Measurements from ENCODE around the gene TNNT2.

TNNT2 gene

GRCh38 chr1:201357636-201358348 lies 19.7 kb downstream of the TNNT2 start:
- H3K4me1 ChIP-seq (ENCODE audit: control insufficient read depth, insufficient read depth, low read length), result no peaks in the 10 kb centered on the region
- no peak overlapping the region for H3K27ac ChIP-seq (ENCODE audit: insufficient read depth, low read depth, low read length, poor library complexity, severe bottlenecking)
- H3K9me3 ChIP-seq (ENCODE audit: control insufficient read depth, low read length), result no peaks in the 10 kb centered on the region
- no peak overlapping the region for H3K4me3 ChIP-seq (ENCODE audit: insufficient read depth, low read depth, low read length)
- H3K36me3 ChIP-seq (ENCODE audit: control insufficient read depth, insufficient read depth, low read length), result no peaks in the 10 kb centered on the region
- WGBS, 2 experiments, result 89 to 90% methylated on average over 10 of the region's 10 CpGs
- no peaks in the 10 kb centered on the region for H3K27me3 ChIP-seq (ENCODE audit: control insufficient read depth, insufficient read depth, low read length, poor library complexity, severe bottlenecking)

GRCh38 chr1:201357211-201357610 lies 20.3 kb downstream of the TNNT2 start:
- Histone ChIP-seq H3K27ac (ENCODE audit: insufficient read depth, low read depth, low read length, poor library complexity, severe bottlenecking) (no peak overlapping the region), H3K9me3 (ENCODE audit: control insufficient read depth, low read length) (no peaks in the 10 kb centered on the region), H3K4me3 (ENCODE audit: insufficient read depth, low read depth, low read length) (no peak overlapping the region), H3K27me3 (ENCODE audit: control insufficient read depth, insufficient read depth, low read length, poor library complexity, severe bottlenecking) (no peaks in the 10 kb centered on the region), H3K4me1 (ENCODE audit: control insufficient read depth, insufficient read depth, low read length) (no peaks in the 10 kb centered on the region), H3K36me3 (ENCODE audit: control insufficient read depth, insufficient read depth, low read length) (no peaks in the 10 kb centered on the region)
- 94 to 95% methylated on average over 8 of the region's 8 CpGs for WGBS, 2 experiments

DNA sequence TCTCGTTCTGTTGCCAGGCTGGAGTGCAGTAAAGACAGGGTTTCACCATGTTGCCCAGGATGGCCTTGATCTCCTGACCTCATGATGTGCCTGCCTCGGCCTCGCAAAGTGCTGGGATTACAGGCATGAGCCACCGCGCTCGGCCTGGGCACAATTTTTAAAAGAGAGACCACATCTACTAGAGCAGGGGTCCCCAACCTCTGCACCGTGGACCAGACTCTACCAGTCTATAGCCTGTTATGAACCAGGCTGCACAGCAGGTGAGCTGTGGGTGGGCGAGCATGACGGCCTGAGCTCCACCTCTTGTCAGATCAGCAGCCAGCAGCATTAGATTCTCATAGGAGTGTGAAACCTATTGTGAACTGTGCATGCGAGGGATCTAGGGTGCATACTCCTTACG lies 20.8 kb downstream of the TNNT2 start:
- Histone ChIP-seq H3K36me3 (ENCODE audit: control insufficient read depth, insufficient read depth, low read length) (no peaks in the 10 kb centered on the region), H3K27me3 (ENCODE audit: control insufficient read depth, insufficient read depth, low read length, poor library complexity, severe bottlenecking) (no peaks in the 10 kb centered on the region), H3K9me3 (ENCODE audit: control insufficient read depth, low read length) (no peaks in the 10 kb centered on the region), H3K4me3 (ENCODE audit: insufficient read depth, low read depth, low read length) (no peak overlapping the region), H3K4me1 (ENCODE audit: control insufficient read depth, insufficient read depth, low read length) (no peaks in the 10 kb centered on the region), H3K27ac (ENCODE audit: insufficient read depth, low read depth, low read length, poor library complexity, severe bottlenecking) (no peak overlapping the region)
- 84 to 88% methylated on average over 11 of the region's 11 CpGs for WGBS, 2 experiments

DNA sequence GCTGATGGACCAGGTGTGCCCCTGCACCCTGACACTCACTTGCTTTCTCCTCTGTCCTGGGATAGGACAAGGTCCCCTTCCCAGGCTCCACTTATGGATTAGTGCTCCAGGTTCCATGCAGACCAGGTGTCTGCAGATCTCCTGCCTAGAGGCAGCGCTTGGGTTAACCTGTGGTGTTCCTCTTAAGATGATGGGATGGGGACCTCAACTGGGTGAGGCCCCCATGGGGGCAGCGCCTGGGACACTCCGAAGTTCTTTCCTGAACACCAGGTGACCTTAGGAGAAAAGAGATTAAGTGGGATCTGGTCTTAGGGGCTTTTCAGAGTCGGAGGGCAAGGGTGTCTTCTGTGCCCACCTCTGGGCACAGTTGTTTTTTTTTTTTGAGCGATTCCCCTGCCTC lies 21.2 kb downstream of the TNNT2 start:
- no peaks in the 10 kb centered on the region for H3K4me1 ChIP-seq (ENCODE audit: control insufficient read depth, insufficient read depth, low read length)
- H3K27ac ChIP-seq (ENCODE audit: insufficient read depth, low read depth, low read length, poor library complexity, severe bottlenecking), result no peak overlapping the region
- 93 to 94% methylated on average over 5 of the region's 5 CpGs for WGBS, 2 experiments
- no peaks in the 10 kb centered on the region for H3K9me3 ChIP-seq (ENCODE audit: control insufficient read depth, low read length)
- no peaks in the 10 kb centered on the region for H3K27me3 ChIP-seq (ENCODE audit: control insufficient read depth, insufficient read depth, low read length, poor library complexity, severe bottlenecking)
- no peak overlapping the region for H3K4me3 ChIP-seq (ENCODE audit: insufficient read depth, low read depth, low read length)
- no peaks in the 10 kb centered on the region for H3K36me3 ChIP-seq (ENCODE audit: control insufficient read depth, insufficient read depth, low read length)

DNA sequence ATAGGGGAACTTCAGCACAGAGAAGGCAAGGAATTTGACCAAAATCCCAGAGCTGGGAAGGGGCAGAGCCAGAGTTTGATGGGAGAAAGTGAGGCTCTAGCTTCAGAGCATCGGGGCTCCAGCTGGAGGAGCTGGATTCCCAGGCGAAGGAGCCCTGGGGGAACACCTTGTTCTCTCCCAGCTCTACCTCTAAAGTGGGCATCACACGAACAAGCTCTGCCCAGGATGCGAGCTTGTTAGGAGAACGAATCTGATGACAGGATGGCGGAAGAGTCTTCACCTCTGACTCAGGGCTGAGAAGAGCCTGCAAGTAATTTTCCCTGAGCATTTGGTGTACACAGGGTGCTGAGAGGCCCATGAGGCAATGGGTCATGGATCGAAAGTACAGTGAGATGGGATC lies 22.0 kb downstream of the TNNT2 start:
- no peaks in the 10 kb centered on the region for H3K4me1 ChIP-seq (ENCODE audit: control insufficient read depth, insufficient read depth, low read length)
- no peaks in the 10 kb centered on the region for H3K9me3 ChIP-seq (ENCODE audit: control insufficient read depth, low read length)
- no peak overlapping the region for H3K27ac ChIP-seq (ENCODE audit: insufficient read depth, low read depth, low read length, poor library complexity, severe bottlenecking)
- 95 to 96% methylated on average over 7 of the region's 7 CpGs for WGBS, 2 experiments
- H3K27me3 ChIP-seq (ENCODE audit: control insufficient read depth, insufficient read depth, low read length, poor library complexity, severe bottlenecking), result no peaks in the 10 kb centered on the region
- H3K36me3 ChIP-seq (ENCODE audit: control insufficient read depth, insufficient read depth, low read length), result no peaks in the 10 kb centered on the region
- H3K4me3 ChIP-seq (ENCODE audit: insufficient read depth, low read depth, low read length), result no peak overlapping the region

DNA sequence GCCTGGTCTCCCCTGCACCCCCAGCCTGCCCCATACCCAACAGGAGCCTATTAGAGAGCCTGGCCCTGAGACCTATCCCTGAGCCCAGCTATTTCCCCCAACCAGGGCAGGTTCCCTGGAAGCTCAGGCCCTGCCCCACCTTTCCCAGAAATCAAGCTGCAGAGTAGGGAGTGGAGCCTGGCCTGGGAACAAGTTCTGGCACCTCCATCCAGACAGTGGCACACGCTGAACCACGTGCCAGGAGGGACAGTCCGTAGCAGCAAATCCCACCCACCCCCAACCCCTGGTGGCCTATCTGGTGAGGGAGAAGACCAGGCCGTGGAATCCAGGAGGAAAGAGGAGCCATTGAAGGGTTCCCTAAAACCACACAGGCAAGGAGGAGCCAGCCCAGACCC lies 22.6 kb downstream of the TNNT2 start:
- 82 to 89% methylated on average over 4 of the region's 4 CpGs for WGBS, 2 experiments
- no peaks in the 10 kb centered on the region for H3K4me1 ChIP-seq (ENCODE audit: control insufficient read depth, insufficient read depth, low read length)
- no peak overlapping the region for H3K4me3 ChIP-seq (ENCODE audit: insufficient read depth, low read depth, low read length)
- no peaks in the 10 kb centered on the region for H3K27me3 ChIP-seq (ENCODE audit: control insufficient read depth, insufficient read depth, low read length, poor library complexity, severe bottlenecking)
- no peaks in the 10 kb centered on the region for H3K36me3 ChIP-seq (ENCODE audit: control insufficient read depth, insufficient read depth, low read length)
- no peaks in the 10 kb centered on the region for H3K9me3 ChIP-seq (ENCODE audit: control insufficient read depth, low read length)
- H3K27ac ChIP-seq (ENCODE audit: insufficient read depth, low read depth, low read length, poor library complexity, severe bottlenecking), result no peak overlapping the region

DNA sequence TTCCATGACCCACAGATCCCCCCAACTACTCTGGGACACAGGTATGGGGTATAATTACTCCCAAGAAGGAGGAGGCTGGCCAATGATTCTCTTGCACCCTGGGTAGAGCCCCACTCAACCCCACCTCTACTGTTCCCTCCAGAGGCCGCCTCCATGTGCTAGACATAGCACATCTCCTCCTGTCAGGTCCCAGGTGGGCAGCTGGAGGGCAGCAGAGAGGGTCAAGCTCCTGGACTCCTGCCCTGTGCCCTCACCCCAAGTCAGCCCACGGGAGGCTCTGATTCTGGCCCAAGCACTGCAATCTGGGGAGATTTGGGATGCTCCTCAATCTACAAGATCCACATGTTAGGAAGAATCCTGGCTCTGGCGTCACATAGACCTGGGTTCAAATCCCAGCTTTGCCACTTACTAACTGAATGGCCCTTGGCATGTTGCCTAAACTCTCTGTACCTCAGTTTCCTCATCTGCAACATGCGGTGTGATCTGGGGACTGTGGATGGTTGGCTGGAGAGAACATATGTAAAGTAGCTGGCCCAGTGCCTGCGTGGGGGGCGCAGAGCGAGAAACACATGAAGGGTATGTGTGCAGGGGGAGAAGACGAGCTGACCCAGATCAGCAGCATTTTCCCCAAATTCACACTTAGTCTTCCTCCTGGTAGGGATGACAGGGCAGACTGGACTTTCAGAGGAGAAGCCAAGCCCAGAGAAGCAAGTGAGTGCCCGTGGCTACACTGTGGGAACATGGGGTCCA lies 23.2 kb downstream of the TNNT2 start:
- 92 to 94% methylated on average over 9 of the region's 9 CpGs for WGBS, 2 experiments

DNA sequence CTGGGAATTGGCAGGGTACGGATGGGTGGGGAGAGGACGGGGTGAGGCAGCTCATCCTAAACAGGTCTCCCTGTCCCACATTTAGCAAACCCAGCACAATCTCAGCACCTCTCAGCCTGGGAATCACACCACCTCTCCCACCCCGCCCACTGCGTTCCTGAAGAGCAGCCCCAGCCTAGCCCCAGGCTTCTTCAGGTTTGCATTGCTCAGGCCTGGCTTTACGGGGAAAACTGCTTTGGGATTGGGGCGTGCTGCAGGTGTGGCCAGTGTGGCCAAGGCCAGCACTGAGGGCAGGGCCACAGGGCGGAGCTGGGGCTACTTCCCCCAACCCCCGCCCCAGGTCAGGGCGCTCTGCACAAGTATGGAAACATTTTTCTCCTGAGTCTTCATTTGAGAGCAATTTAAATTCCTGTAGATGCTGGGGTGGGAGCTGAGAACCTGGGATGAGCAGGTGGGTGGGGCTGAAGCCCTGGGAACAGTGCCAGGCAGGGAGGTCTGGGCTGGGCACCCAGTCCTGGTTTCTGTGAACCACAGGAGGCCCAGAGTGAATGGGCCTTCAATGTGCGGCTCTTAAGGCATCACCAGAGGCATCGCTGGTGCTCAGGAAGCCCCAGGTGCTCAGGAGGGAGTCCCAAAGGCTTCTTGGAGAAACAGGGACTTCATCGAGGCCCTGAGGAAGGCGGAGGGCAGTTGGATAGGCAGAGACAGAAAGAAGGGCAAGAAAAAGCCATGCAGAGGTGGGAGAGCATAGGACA lies 24.1 kb downstream of the TNNT2 start:
- H3K4me1 ChIP-seq (ENCODE audit: control insufficient read depth, insufficient read depth, low read length), result no peaks in the 10 kb centered on the region
- H3K27me3 ChIP-seq (ENCODE audit: control insufficient read depth, insufficient read depth, low read length, poor library complexity, severe bottlenecking), result no peaks in the 10 kb centered on the region
- no peaks in the 10 kb centered on the region for H3K9me3 ChIP-seq (ENCODE audit: control insufficient read depth, low read length)
- no peak overlapping the region for H3K27ac ChIP-seq (ENCODE audit: insufficient read depth, low read depth, low read length, poor library complexity, severe bottlenecking)
- H3K36me3 ChIP-seq (ENCODE audit: control insufficient read depth, insufficient read depth, low read length), result no peaks in the 10 kb centered on the region
- no peak overlapping the region for H3K4me3 ChIP-seq (ENCODE audit: insufficient read depth, low read depth, low read length)
- WGBS, 2 experiments, result 85 to 87% methylated on average over 13 of the region's 13 CpGs

More for the DNA sequence above, 23.2 kb downstream of the TNNT2 start:
- no peaks in the 10 kb centered on the region for H3K36me3 ChIP-seq (ENCODE audit: control insufficient read depth, insufficient read depth, low read length)
- H3K4me1 ChIP-seq (ENCODE audit: control insufficient read depth, insufficient read depth, low read length), result no peaks in the 10 kb centered on the region
- no peak overlapping the region for H3K27ac ChIP-seq (ENCODE audit: insufficient read depth, low read depth, low read length, poor library complexity, severe bottlenecking)
- no peaks in the 10 kb centered on the region for H3K9me3 ChIP-seq (ENCODE audit: control insufficient read depth, low read length)
- H3K4me3 ChIP-seq (ENCODE audit: insufficient read depth, low read depth, low read length), result no peak overlapping the region
- H3K27me3 ChIP-seq (ENCODE audit: control insufficient read depth, insufficient read depth, low read length, poor library complexity, severe bottlenecking), result no peaks in the 10 kb centered on the region

DNA sequence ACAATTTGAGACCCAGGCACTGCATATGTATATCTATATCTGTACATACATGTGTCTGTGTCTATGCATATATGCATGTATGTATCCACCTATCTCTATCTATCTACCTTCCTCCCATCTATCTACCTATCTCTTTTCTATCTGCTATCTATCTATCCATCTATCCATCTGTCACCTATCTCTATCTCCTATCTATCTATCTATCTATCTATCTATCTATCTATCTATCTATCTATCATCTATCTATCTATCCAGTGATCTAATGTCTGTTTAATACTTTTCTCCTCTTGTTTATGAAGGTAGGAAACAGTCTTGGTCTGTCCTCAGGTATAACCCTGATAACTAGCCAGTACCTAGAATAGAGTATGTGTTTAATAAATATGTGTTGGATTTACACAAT lies 25.9 kb downstream of the TNNT2 start:
- Histone ChIP-seq H3K9me3 (ENCODE audit: control insufficient read depth, low read length) (no peaks in the 10 kb centered on the region), H3K4me3 (ENCODE audit: insufficient read depth, low read depth, low read length) (no peak overlapping the region), H3K36me3 (ENCODE audit: control insufficient read depth, insufficient read depth, low read length) (no peaks in the 10 kb centered on the region), H3K27ac (ENCODE audit: insufficient read depth, low read depth, low read length, poor library complexity, severe bottlenecking) (no peak overlapping the region), H3K4me1 (ENCODE audit: control insufficient read depth, insufficient read depth, low read length) (peaks cover 4% of the 10 kb centered on the region), H3K27me3 (ENCODE audit: control insufficient read depth, insufficient read depth, low read length, poor library complexity, severe bottlenecking) (no peaks in the 10 kb centered on the region)

DNA sequence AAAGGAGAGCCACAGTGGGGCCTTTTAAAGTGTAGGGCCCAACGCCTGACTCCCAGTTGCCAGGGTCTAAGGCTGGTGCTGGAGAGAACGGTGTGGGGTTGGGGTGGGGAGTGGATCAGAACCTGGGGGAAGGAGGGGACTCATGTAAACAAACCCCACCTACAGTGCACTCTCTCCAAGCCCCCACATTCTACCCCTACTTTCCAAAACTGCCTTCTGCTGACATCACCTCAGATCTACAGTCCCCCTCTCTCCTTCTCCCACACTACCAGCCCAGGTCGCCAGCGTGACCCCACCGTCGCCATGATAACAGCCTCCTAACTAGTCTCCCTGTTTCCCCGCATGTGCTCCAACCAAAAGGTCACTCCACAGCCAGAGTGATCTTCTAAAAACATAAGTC lies 26.6 kb downstream of the TNNT2 start:
- Histone ChIP-seq H3K36me3 (ENCODE audit: control insufficient read depth, insufficient read depth, low read length) (no peaks in the 10 kb centered on the region), H3K27ac (ENCODE audit: insufficient read depth, low read depth, low read length, poor library complexity, severe bottlenecking) (no peak overlapping the region), H3K4me3 (ENCODE audit: insufficient read depth, low read depth, low read length) (no peak overlapping the region), H3K4me1 (ENCODE audit: control insufficient read depth, insufficient read depth, low read length) (peaks cover 4% of the 10 kb centered on the region), H3K27me3 (ENCODE audit: control insufficient read depth, insufficient read depth, low read length, poor library complexity, severe bottlenecking) (no peaks in the 10 kb centered on the region), H3K9me3 (ENCODE audit: control insufficient read depth, low read length) (no peaks in the 10 kb centered on the region)
- 92 to 95% methylated on average over 6 to 7 of the region's 7 CpGs for WGBS, 2 experiments
